Measurements from ENCODE around the gene CCNL1.
A peak's percentile ranks its signal among the peaks of the same experiment; 100 is the strongest.

The CCNL1 gene

DNA sequence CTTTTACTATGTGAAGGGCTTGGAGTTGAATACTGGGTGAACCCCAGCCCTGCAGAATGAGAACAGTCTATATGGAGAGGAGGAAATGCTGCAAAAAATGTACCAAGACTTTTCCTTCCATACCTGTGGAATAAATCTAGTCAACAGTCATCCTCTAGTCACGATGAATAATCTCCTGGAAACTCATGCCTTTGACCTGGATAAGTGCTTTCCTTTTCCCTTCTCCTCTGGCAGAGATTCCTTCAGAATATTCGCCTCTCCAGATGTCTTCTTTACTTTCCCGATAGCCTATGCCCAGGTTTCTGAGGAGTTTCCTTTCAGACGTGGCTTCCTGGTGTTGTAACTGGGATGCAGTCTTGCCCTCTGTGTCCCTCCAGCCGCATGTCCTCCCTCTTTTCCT lies 28.1 kb downstream of the CCNL1 start:
- TF ChIP-seq, protein P1, sequence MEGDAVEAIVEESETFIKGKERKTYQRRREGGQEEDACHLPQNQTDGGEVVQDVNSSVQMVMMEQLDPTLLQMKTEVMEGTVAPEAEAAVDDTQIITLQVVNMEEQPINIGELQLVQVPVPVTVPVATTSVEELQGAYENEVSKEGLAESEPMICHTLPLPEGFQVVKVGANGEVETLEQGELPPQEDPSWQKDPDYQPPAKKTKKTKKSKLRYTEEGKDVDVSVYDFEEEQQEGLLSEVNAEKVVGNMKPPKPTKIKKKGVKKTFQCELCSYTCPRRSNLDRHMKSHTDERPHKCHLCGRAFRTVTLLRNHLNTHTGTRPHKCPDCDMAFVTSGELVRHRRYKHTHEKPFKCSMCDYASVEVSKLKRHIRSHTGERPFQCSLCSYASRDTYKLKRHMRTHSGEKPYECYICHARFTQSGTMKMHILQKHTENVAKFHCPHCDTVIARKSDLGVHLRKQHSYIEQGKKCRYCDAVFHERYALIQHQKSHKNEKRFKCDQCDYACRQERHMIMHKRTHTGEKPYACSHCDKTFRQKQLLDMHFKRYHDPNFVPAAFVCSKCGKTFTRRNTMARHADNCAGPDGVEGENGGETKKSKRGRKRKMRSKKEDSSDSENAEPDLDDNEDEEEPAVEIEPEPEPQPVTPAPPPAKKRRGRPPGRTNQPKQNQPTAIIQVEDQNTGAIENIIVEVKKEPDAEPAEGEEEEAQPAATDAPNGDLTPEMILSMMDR (IDR thresholded peaks at IDR 0.05; ENCODE audit: insufficient read depth, low read length, poor library complexity, severe bottlenecking), result no peak
- no peak for DNase-seq (ENCODE audit: extremely low read depth, insufficient read length)
- Histone ChIP-seq H3K27me3 (replicated peaks; ENCODE audit: control insufficient read depth, insufficient read depth, low read length) (no peaks in the 10 kb centered on the region), H3K4me3 (replicated peaks; ENCODE audit: low read depth, low read length) (no peak overlapping the region), H3K36me3 (ENCODE audit: control insufficient read depth, insufficient read depth, low read length) (no peaks in the 10 kb centered on the region)

- Histone ChIP-seq H3K4me3 (replicated peaks; ENCODE audit: low read depth, low read length) (no peak overlapping the region), H3K27me3 (replicated peaks; ENCODE audit: control insufficient read depth, insufficient read depth, low read length) (no peaks in the 10 kb centered on the region), H3K36me3 (ENCODE audit: control insufficient read depth, insufficient read depth, low read length) (no peaks in the 10 kb centered on the region)
- TF ChIP-seq, protein P1 (IDR thresholded peaks at IDR 0.05; ENCODE audit: insufficient read depth, low read length, poor library complexity, severe bottlenecking), result peak; percentile 61
- peak; percentile 25 for DNase-seq (ENCODE audit: extremely low read depth, insufficient read length)
Measured at GRCh38 chr3:157130467-157131251, 29.3 kb downstream of the CCNL1 start.

GRCh38 chr3:157129803-157130466 lies 30.0 kb downstream of the CCNL1 start:
- no peak for DNase-seq (ENCODE audit: extremely low read depth, insufficient read length)
- no peak overlapping the region for H3K4me3 ChIP-seq (replicated peaks; ENCODE audit: low read depth, low read length)
- TF ChIP-seq, protein P1 (IDR thresholded peaks at IDR 0.05; ENCODE audit: insufficient read depth, low read length, poor library complexity, severe bottlenecking), result no peak
- H3K27me3 ChIP-seq (replicated peaks; ENCODE audit: control insufficient read depth, insufficient read depth, low read length), result no peaks in the 10 kb centered on the region
- no peaks in the 10 kb centered on the region for H3K36me3 ChIP-seq (ENCODE audit: control insufficient read depth, insufficient read depth, low read length)

GRCh38 chr3:157128771-157129681 lies 30.9 kb downstream of the CCNL1 start:
- TF ChIP-seq, protein P1 (IDR thresholded peaks at IDR 0.05; ENCODE audit: insufficient read depth, low read length, poor library complexity, severe bottlenecking), result no peak
- Histone ChIP-seq H3K36me3 (ENCODE audit: control insufficient read depth, insufficient read depth, low read length) (no peaks in the 10 kb centered on the region), H3K4me3 (replicated peaks; ENCODE audit: low read depth, low read length) (no peak overlapping the region), H3K27me3 (replicated peaks; ENCODE audit: control insufficient read depth, insufficient read depth, low read length) (no peaks in the 10 kb centered on the region)
- DNase-seq (ENCODE audit: extremely low read depth, insufficient read length), result no peak

DNA sequence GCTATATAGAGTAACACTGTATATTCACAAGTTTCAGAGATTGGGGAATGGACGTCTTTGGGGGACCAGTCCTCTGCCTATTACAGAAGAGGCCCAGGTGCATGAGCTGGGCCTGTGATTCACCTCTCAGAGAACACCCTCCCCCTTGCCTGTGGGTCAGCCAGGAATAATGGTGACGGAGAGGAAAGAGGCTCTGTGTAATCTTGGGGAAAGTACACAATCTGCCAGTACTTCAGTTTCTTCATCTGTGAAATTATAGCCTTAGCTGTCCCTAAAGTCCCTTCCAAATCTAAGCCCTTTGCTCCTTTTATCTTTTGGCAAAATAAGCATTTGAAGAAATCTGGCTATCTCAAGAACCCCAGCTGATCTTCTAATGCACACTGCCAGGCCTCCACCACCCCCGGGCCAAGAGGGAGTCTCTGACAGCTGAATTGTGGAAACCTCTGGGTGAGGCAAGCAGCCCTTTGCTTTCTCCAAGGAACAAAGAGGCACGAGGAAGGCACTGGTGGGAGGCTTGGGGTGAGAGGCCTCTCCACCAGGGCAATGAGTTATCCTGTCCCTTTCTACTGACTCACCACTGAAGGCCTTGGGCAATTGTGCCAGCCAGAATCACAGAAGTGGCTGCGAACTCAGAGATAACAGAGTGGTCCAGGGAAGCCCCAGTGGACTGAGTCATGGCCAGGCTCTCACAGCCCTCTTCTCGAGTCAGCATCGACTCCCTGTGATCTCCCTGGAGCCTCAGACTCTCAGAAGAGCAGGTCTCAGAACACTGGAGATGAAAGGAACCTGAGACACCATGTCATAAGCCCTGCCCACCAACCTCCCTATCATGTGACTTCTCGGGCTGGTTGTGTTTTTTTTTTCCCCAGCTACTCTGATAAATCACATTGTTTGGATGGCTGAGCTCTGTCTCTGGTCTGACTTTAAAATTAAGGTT lies 31.8 kb downstream of the CCNL1 start:
- no peak overlapping the region for H3K4me3 ChIP-seq (replicated peaks; ENCODE audit: low read depth, low read length)
- H3K27me3 ChIP-seq (replicated peaks; ENCODE audit: control insufficient read depth, insufficient read depth, low read length), result no peaks in the 10 kb centered on the region
- TF ChIP-seq, protein P1 (IDR thresholded peaks at IDR 0.05; ENCODE audit: insufficient read depth, low read length, poor library complexity, severe bottlenecking), result no peak
- no peak for DNase-seq (ENCODE audit: extremely low read depth, insufficient read length)
- no peaks in the 10 kb centered on the region for H3K36me3 ChIP-seq (ENCODE audit: control insufficient read depth, insufficient read depth, low read length)
